Activated CD4-positive, alpha-beta T cell treated with anti-CD3 and anti-CD28 coated beads, Interleukin-2, amount 10 ng/mL, durations not matched to agents 7 days and 5 days (primary cell): ENCODE results near the gene INAVA. TPM values are rescaled to one million over a fixed set of nuclear protein-coding genes. Genes with fewer than 3 reads are reported as not detected.

Experiments
- CTCF ChIA-PET: fragments of 350-600 bp; sonication (Branson Sonifier 250); formaldehyde crosslinking; loops from one replicate; lab custom pipeline; 2021; ENCODE audit warnings: antibody characterized with exemption; lab: Charles Lee
- POLR2A ChIA-PET: fragments of 350-600 bp; sonication (Branson Sonifier 250); formaldehyde crosslinking; loops from one replicate; lab custom pipeline; 2021; ENCODE audit warnings: antibody characterized with exemption; lab: Charles Lee
- DNase-seq: peaks from one replicate; pipeline ENCODE4 v3.0.0-alpha.2; 2020
- H3K27ac Mint-ChIP-seq: one replicate; pipeline ENCODE4 v1.8.0; 2021; ENCODE audit warnings: mild to moderate bottlenecking, moderate library complexity, mixed read lengths
- H3K27me3 Mint-ChIP-seq: one replicate; pipeline ENCODE4 v1.8.0; 2021; ENCODE audit warnings: mixed read lengths
- H3K36me3 Mint-ChIP-seq: one replicate; pipeline ENCODE4 v1.8.0; 2021; ENCODE audit warnings: low read depth, mixed read lengths
- H3K4me1 Mint-ChIP-seq: one replicate; pipeline ENCODE4 v1.8.0; 2021; ENCODE audit warnings: mixed read lengths
- H3K4me3 Mint-ChIP-seq: one replicate; pipeline ENCODE4 v1.8.0; 2021; ENCODE audit warnings: mild to moderate bottlenecking, moderate library complexity, mixed read lengths
- H3K9me3 Mint-ChIP-seq: one replicate; pipeline ENCODE4 v1.8.0; 2021; ENCODE audit warnings: mixed read lengths
- total RNA-seq, 2 experiments: library from RNA; stranded (reverse); gene quantifications; one replicate each; pipeline ENCODE4 v1.2.3, GENCODE V29; 2021

INAVA gene
- total RNA-seq, 2 experiments from 2014 or later: not detected

- H3K27ac Mint-ChIP-seq: no peak overlapping the region
- H3K27me3 Mint-ChIP-seq: peaks cover 40% of the 10 kb centered on the region
- DNase-seq: no peak
- H3K4me3 Mint-ChIP-seq: no peak overlapping the region
- CTCF ChIA-PET: interaction anchor here (1.8 to 3.0 kb wide), 2 partner anchors 10 to 15 kb away, joined by 4 to 8 read pairs; no protein-coding TSS in a partner anchor
- no peaks in the 10 kb centered on the region for H3K36me3 Mint-ChIP-seq
- H3K4me1 Mint-ChIP-seq: peaks cover 22% of the 10 kb centered on the region
- H3K9me3 Mint-ChIP-seq: no peaks in the 10 kb centered on the region
- POLR2A ChIA-PET: no interaction called here
Observed at GRCh38 chr1:200867018-200867811, 27.5 kb upstream of the INAVA start.

GRCh38 chr1:200869376-200869752, 25.3 kb upstream of the INAVA start:
- Mint-ChIP-seq H3K4me3 (no peak overlapping the region), H3K4me1 (peaks cover 22% of the 10 kb centered on the region), H3K36me3 (no peaks in the 10 kb centered on the region), H3K9me3 (no peaks in the 10 kb centered on the region), H3K27ac (no peak overlapping the region), H3K27me3 (peaks cover 48% of the 10 kb centered on the region)
- no peak for DNase-seq
- CTCF ChIA-PET: no interaction called here
- POLR2A ChIA-PET: no interaction called here

DNA sequence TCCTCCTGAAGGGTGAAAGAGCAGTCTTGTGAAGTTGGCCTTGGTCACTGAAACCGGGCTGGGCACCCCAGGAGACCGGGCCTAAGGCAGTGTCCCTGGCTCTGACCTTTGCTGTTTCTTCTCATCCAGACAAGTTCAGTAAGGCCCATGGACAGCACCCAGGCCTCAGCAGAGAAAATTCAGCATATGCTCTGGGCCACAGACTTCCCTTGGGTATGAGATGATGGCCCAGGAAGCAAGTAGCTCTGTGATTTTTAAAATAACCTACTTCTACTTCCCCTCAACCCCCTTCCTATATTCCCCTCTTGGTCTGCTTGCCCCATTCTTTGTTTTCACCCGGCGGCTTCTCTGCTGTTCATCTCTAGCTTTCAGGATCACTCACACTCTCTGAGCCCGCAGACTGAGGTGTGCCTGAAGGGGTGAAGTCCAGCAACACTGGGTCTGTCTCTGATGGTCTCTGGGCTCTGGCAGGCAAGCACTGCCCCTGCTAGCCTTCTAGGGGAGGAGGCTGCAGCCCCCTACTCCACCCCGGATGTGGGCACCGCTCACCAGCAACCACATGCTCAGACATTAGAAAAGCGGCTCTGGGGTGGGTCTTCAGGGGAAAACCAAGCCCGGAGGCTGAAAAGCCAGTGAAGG, 24.8 kb upstream of the INAVA start:
- no peaks in the 10 kb centered on the region for H3K9me3 Mint-ChIP-seq
- no peaks in the 10 kb centered on the region for H3K36me3 Mint-ChIP-seq
- H3K27me3 Mint-ChIP-seq: peaks cover 51% of the 10 kb centered on the region
- POLR2A ChIA-PET: no interaction called here
- no peak for DNase-seq
- peaks cover 24% of the 10 kb centered on the region for H3K4me1 Mint-ChIP-seq
- CTCF ChIA-PET: no interaction called here
- H3K4me3 Mint-ChIP-seq: no peak overlapping the region
- H3K27ac Mint-ChIP-seq: peak overlapping the region; percentile 7

DNA sequence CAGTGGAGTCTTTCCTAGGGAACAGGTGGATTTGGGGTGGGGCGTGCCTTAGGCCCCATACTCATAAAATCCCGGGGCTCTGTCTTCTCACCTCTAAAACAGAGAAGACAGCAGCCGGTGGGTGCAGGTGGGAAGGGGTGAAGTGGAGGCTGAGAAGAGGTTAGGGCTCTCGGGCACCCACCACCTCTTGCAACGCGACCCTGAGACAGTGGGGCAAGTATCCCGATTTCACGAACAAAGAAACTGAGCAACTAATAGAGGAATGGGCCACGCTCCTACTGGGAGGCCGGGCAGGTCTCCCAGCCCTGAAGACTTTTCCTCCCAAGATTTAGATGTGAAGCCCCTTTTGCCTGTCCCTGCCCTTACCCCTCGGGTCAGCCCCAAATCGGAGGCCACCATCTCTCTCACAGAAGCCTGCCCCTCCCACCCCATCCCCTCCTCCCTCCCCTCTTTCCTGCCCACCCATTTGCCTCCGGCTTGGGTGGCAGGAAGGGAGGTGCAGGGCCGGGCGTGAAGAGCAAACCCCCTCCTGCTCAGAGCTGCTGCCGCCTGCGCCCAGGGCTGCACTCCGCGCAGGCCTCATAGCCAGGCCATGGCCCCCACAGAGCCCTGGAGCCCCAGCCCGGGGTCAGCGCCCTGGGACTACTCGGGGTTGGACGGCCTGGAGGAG, 22.1 kb upstream of the INAVA start, which contains the start of gene GPR25:
GPR25 (plus strand) TSS at position 536 of the 670 bp plus-strand sequence; CDS start at position 593, 57 bp downstream.
- ChIA-PET CTCF (interaction anchor here (0.5 to 1.2 kb wide), 2 partner anchors 29 to 884 kb away, joined by 3 read pairs; no protein-coding TSS in a partner anchor), POLR2A (no interaction called here)
- Mint-ChIP-seq H3K27ac (no peak within 1 kb of the TSS), H3K4me1 (peaks cover 16% of the 10 kb centered on the region), H3K4me3 (no peak within 1 kb of the TSS), H3K36me3 (no peaks in the 10 kb centered on the region), H3K27me3 (peaks cover 62% of the 10 kb centered on the region), H3K9me3 (no peaks in the 10 kb centered on the region)
- DNase-seq: no peak

GRCh38 chr1:200873116-200873670, 21.5 kb upstream of the INAVA start:
- no peak for DNase-seq
- Mint-ChIP-seq H3K9me3 (no peaks in the 10 kb centered on the region), H3K4me1 (peaks cover 21% of the 10 kb centered on the region), H3K27me3 (peaks cover 62% of the 10 kb centered on the region), H3K27ac (no peak overlapping the region), H3K36me3 (no peaks in the 10 kb centered on the region), H3K4me3 (no peak overlapping the region)
- ChIA-PET POLR2A (no interaction called here), CTCF (interaction anchor here (0.5 to 1.2 kb wide), 2 partner anchors 28 to 883 kb away, joined by 3 read pairs; no protein-coding TSS in a partner anchor)

- no peak for DNase-seq
- POLR2A ChIA-PET: no interaction called here
- Mint-ChIP-seq H3K4me3 (no peak overlapping the region), H3K9me3 (no peaks in the 10 kb centered on the region), H3K36me3 (no peaks in the 10 kb centered on the region), H3K27ac (no peak overlapping the region), H3K4me1 (peaks cover 25% of the 10 kb centered on the region), H3K27me3 (peaks cover 65% of the 10 kb centered on the region)
- CTCF ChIA-PET: interaction anchor here (1.0 to 1.2 kb wide), 2 partner anchors 27 to 85 kb away, joined by 3 read pairs; no protein-coding TSS in a partner anchor
Observed at GRCh38 chr1:200873671-200874397, 20.9 kb upstream of the INAVA start.

- Mint-ChIP-seq H3K9me3 (no peaks in the 10 kb centered on the region), H3K36me3 (no peaks in the 10 kb centered on the region), H3K27ac (no peak overlapping the region), H3K27me3 (peaks cover 64% of the 10 kb centered on the region), H3K4me1 (peaks cover 21% of the 10 kb centered on the region), H3K4me3 (no peak overlapping the region)
- DNase-seq: no peak
- ChIA-PET CTCF (interaction anchor here (1.0 kb wide), 1 partner anchor 86 kb away, joined by 3 read pairs; no protein-coding TSS in a partner anchor), POLR2A (no interaction called here)
Observed at GRCh38 chr1:200874694-200875093, 20.0 kb upstream of the INAVA start.

DNA sequence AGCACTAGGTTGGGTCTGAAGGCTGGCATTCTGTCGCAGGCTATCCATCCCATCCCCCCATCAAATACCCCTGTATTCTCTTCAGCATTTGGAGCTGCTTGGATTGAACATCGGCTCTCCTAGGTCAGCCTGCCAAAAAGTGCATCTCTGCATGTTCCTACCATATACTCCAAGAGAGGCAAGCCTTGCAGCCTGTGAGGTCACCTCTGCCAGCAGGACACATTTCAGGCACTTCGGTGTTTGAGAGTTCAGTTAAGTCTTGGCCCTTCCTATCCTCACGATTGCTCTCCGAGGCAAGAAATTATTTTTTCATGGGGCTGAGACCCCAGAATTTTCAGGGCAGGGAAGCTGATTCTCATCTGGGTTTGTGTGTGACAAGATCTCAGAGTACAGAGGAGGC, 19.3 kb upstream of the INAVA start:
- Mint-ChIP-seq H3K27me3 (peaks cover 67% of the 10 kb centered on the region), H3K27ac (no peak overlapping the region), H3K4me1 (peaks cover 17% of the 10 kb centered on the region), H3K36me3 (no peaks in the 10 kb centered on the region), H3K9me3 (no peaks in the 10 kb centered on the region), H3K4me3 (no peak overlapping the region)
- CTCF ChIA-PET: no interaction called here
- no peak for DNase-seq
- POLR2A ChIA-PET: no interaction called here

GRCh38 chr1:200877010-200877409, 17.7 kb upstream of the INAVA start:
- CTCF ChIA-PET: interaction anchor here (1.2 to 1.8 kb wide), 6 partner anchors 9 to 67 kb away, joined by 3 to 5 read pairs (median 4); no protein-coding TSS in a partner anchor
- POLR2A ChIA-PET: no interaction called here
- Mint-ChIP-seq H3K36me3 (no peaks in the 10 kb centered on the region), H3K27me3 (peaks cover 60% of the 10 kb centered on the region), H3K4me3 (no peak overlapping the region), H3K9me3 (no peaks in the 10 kb centered on the region), H3K4me1 (peaks cover 18% of the 10 kb centered on the region), H3K27ac (no peak overlapping the region)
- no peak for DNase-seq

- no peak for DNase-seq
- peaks cover 18% of the 10 kb centered on the region for H3K4me1 Mint-ChIP-seq
Observed at GRCh38 chr1:200877839-200878551, 16.7 kb upstream of the INAVA start.

GRCh38 chr1:200880212-200880611, 14.5 kb upstream of the INAVA start:
- no peak for DNase-seq
- Mint-ChIP-seq H3K36me3 (no peaks in the 10 kb centered on the region), H3K4me3 (no peak overlapping the region), H3K27ac (no peak overlapping the region), H3K27me3 (peaks cover 52% of the 10 kb centered on the region), H3K9me3 (no peaks in the 10 kb centered on the region), H3K4me1 (peaks cover 16% of the 10 kb centered on the region)
- CTCF ChIA-PET: interaction anchor here (0.7 to 0.8 kb wide), 2 partner anchors 158 to 258 kb away, joined by 3 to 4 read pairs; no protein-coding TSS in a partner anchor
- POLR2A ChIA-PET: no interaction called here

More at GRCh38 chr1:200877839-200878551, 16.7 kb upstream of the INAVA start:
- peaks cover 60% of the 10 kb centered on the region for H3K27me3 Mint-ChIP-seq
- peak overlapping the region; percentile 43 for H3K27ac Mint-ChIP-seq
- POLR2A ChIA-PET: no interaction called here
- no peaks in the 10 kb centered on the region for H3K9me3 Mint-ChIP-seq
- no peak overlapping the region for H3K4me3 Mint-ChIP-seq
- CTCF ChIA-PET: interaction anchor here (0.8 to 1.8 kb wide), 9 partner anchors 10 to 142 kb away, joined by 3 to 5 read pairs (median 3); no protein-coding TSS in a partner anchor
- H3K36me3 Mint-ChIP-seq: no peaks in the 10 kb centered on the region
